K562 (cell line): ENCODE data around the gene GULP1. TPM values are rescaled to one million over a fixed set of nuclear protein-coding genes. Genes with fewer than 3 reads are reported as not detected.
A peak's percentile ranks its signal among the peaks of the same experiment; 100 is the strongest.

Source experiments
- CBFA2T3 ChIP-seq: fragments of 450-650 bp; IDR thresholded peaks from 2 replicates; pipeline ENCODE4 v1.6.1; 2017
- CTBP1 ChIP-seq: fragments of 450-650 bp; IDR thresholded peaks from 2 replicates; pipeline ENCODE4 v1.6.1; 2016; ENCODE audit warnings: borderline replicate concordance
- EP400 ChIP-seq: fragments of 450-650 bp; IDR thresholded peaks from 2 replicates; pipeline ENCODE4 v1.6.1; 2017; ENCODE audit warnings: antibody characterized with exemption, mild to moderate bottlenecking, moderate library complexity
- ILF3 ChIP-seq: fragments of 450-650 bp; IDR thresholded peaks from 2 replicates; pipeline ENCODE4 v1.6.1; 2018; ENCODE audit warnings: antibody characterized with exemption, mild to moderate bottlenecking, moderate library complexity, borderline replicate concordance
- MTA3 ChIP-seq: fragments of 450-650 bp; formaldehyde crosslinking; IDR thresholded peaks from 2 replicates; pipeline ENCODE4 v1.6.1; 2017; ENCODE audit warnings: mild to moderate bottlenecking, borderline replicate concordance
- MYC ChIP-seq, 2 experiments: fragments of 250-450 bp in 1 of 2; sonication (Bioruptor Pico) in 1 of 2; IDR thresholded peaks; 2 replicates each; pipeline versions ENCODE4 v1.5.1 to v1.6.1; 2012 to 2021; ENCODE audit warnings: low read depth in 2 of 2, borderline replicate concordance in 1 of 2, improper control_type of control experiment in 1 of 2, low read length in 1 of 2, mild to moderate bottlenecking in 1 of 2, moderate library complexity in 1 of 2
- NR2C2 ChIP-seq, 2 experiments: fragments of 200-800 bp in 1 of 2; sonication (Bioruptor generic) in 1 of 2; sonication (generic) in 1 of 2; formaldehyde crosslinking in 1 of 2; IDR thresholded peaks; 2 replicates each; pipeline versions ENCODE4 v1.6.1 to v1.8.0; 2016 to 2022; ENCODE audit warnings: mild to moderate bottlenecking in 1 of 2, missing compliant biosample characterization in 1 of 2, missing genetic modification characterization in 1 of 2, missing genetic modification reagents in 1 of 2
- PRPF4 ChIP-seq: fragments of 200-400 bp; formaldehyde crosslinking; IDR thresholded peaks from one replicate; pipeline ENCODE4 v1.6.1; 2017; ENCODE audit warnings: low read length, low read depth, mild to moderate bottlenecking; ENCODE audit not compliant: insufficient read depth, poor library complexity, severe bottlenecking
- TEAD4 ChIP-seq, 2 experiments: sonication (generic) in 1 of 2; formaldehyde crosslinking in 1 of 2; IDR thresholded peaks; 2 replicates each; pipeline versions ENCODE4 v1.6.1 to v1.8.0; 2012 to 2022; ENCODE audit warnings: borderline replicate concordance in 1 of 2, inconsistent platforms in 1 of 2, low read length in 1 of 2, mild to moderate bottlenecking in 1 of 2, missing genetic modification reagents in 1 of 2
- TGIF2 ChIP-seq: sonication (generic); formaldehyde crosslinking; IDR thresholded peaks from 2 replicates; pipeline ENCODE4 v1.8.1; 2022; ENCODE audit warnings: mild to moderate bottlenecking, missing genetic modification reagents, moderate library complexity
- ZBTB40 ChIP-seq, 2 experiments: fragments of 450-650 bp in 1 of 2; sonication (generic) in 1 of 2; formaldehyde crosslinking in 1 of 2; IDR thresholded peaks; 2 replicates each; pipeline versions ENCODE4 v1.7.1 to v1.9.0; 2016 to 2022; ENCODE audit warnings: inconsistent platforms in 1 of 2, mild to moderate bottlenecking in 1 of 2, missing genetic modification reagents in 1 of 2
- ZFP1 ChIP-seq: fragments of 450-650 bp; formaldehyde crosslinking; IDR thresholded peaks from 2 replicates; pipeline ENCODE4 v1.4.0; 2020; ENCODE audit warnings: mild to moderate bottlenecking, mixed read lengths
- ZNF253 ChIP-seq: fragments of 250-450 bp; sonication (Bioruptor Pico); conservative IDR thresholded peaks from 2 replicates; pipeline ENCODE4 v1.6.1; 2021; ENCODE audit warnings: mild to moderate bottlenecking
- polyA plus RNA-seq, 8 experiments: library from polyadenylated mRNA; depleted of rRNA in 4 of 8; stranded (reverse) in 5 of 8; unstranded in 3 of 8; fragments of >200 nt; fragmentation: Nextera tagmentation in 2 of 8; fragmentation: Illumina TruSeq in 1 of 8; extraction: Ambion mirVana in 2 of 8; extraction: Trizol in 1 of 8; gene quantifications; 2 replicates each; pipeline versions ENCODE4 v1.2.1 to v1.2.3, GENCODE V29; 2011 to 2014; ENCODE audit warnings: inconsistent platforms in 1 of 8, missing spikeins in 1 of 8
- total RNA-seq, 7 experiments: library from RNA; depleted of rRNA in 6 of 7; stranded (reverse); fragments of >200 nt in 6 of 7; fragmentation: Illumina TruSeq in 2 of 7; extraction: Trizol in 2 of 7; gene quantifications; 2 replicates each; pipeline versions ENCODE4 v1.2.1 to v1.2.3, GENCODE V29; 2011 to 2021; ENCODE audit warnings: low replicate concordance in 1 of 7

The GULP1 gene
- total and polyA plus RNA-seq, 9 of the 15 experiments (the other 6 are each of a cell fraction or from before 2014, with no cell fraction given): 8.5 to 25.3 (median 19.5) TPM

- TF ChIP-seq ZNF253 (CRISPR knock-in tag): no peak
- no peak for TF ChIP-seq ZFP1 (CRISPR knock-in tag)
- no peak for TF ChIP-seq MTA3
- 0 out of 2 replicates have a peak, but pooled peaks have one; percentile 22 for TF ChIP-seq MYC (IDR thresholded peaks at IDR 0.05; ENCODE audit: low read depth, low read length)
- TF ChIP-seq MYC (CRISPR knock-in tag; IDR thresholded peaks at IDR 0.05; ENCODE audit: borderline replicate concordance, low read depth): no peak
- 0 out of 2 replicates have a peak, but pooled peaks have one; percentile 32 for TF ChIP-seq TEAD4 (IDR thresholded peaks at IDR 0.05; ENCODE audit: low read length)
- no peak for TF ChIP-seq TEAD4 (CRISPR knock-in tag; IDR thresholded peaks at IDR 0.05; ENCODE audit: borderline replicate concordance)
- no peak for TF ChIP-seq PRPF4
- no peak for TF ChIP-seq TGIF2 (CRISPR knock-in tag)
- peak; percentile 17; the same call in 1 of the 2 replicates for TF ChIP-seq CBFA2T3
- TF ChIP-seq CTBP1: no peak
- no peak for TF ChIP-seq ILF3
- TF ChIP-seq ZBTB40 (IDR thresholded peaks at IDR 0.05): no peak
- no peak for TF ChIP-seq ZBTB40 (CRISPR knock-in tag; IDR thresholded peaks at IDR 0.05)
- TF ChIP-seq NR2C2 (CRISPR knock-in tag; IDR thresholded peaks at IDR 0.05): no peak
- TF ChIP-seq NR2C2 (tag; IDR thresholded peaks at IDR 0.05): peak; percentile 84
- TF ChIP-seq EP400: 0 out of 2 replicates have a peak, but pooled peaks have one; percentile 32
Observed at GRCh38 chr2:188285774-188286173, 5.9 kb upstream of the GULP1 start (continued).
